ACC112 (cell line): ENCODE results near the gene ARID3A.
"Not testable (repeated sequence)": the region's sequence is repeated elsewhere in the genome, so short reads cannot be mapped to it uniquely, and the experiment has no call there.

Experiments
- H2AFZ ChIP-seq: fragments of 200-600 bp; sonication (generic); one replicate; pipeline ENCODE4 v1.6.0; 2017; ENCODE audit warnings: antibody characterized with exemption, low read length; ENCODE audit not compliant: unreplicated experiment
- H3K27ac ChIP-seq: fragments of 200-600 bp; sonication (generic); 2 replicates; pipeline ENCODE4 v1.5.1; 2014; ENCODE audit warnings: low read depth, mild to moderate bottlenecking, antibody characterized with exemption, low read length, moderate library complexity
- H3K27me3 ChIP-seq: fragments of 200-600 bp; sonication (generic); 2 replicates; pipeline ENCODE4 v1.6.1; 2014; ENCODE audit warnings: mild to moderate bottlenecking, antibody characterized with exemption, low read length, moderate library complexity, mixed read lengths; ENCODE audit not compliant: insufficient read depth
- H3K36me3 ChIP-seq: fragments of 200-600 bp; sonication (generic); 2 replicates; pipeline ENCODE4 v1.6.1; 2016; ENCODE audit warnings: mild to moderate bottlenecking, antibody characterized with exemption, low read length, moderate library complexity, mixed read lengths; ENCODE audit not compliant: insufficient read depth
- H3K4me1 ChIP-seq: fragments of 200-600 bp; sonication (generic); one replicate; pipeline ENCODE4 v1.6.1; 2016; ENCODE audit warnings: low read length, mixed read lengths; ENCODE audit not compliant: insufficient read depth, unreplicated experiment, control insufficient read depth
- H3K4me3 ChIP-seq: fragments of 200-600 bp; sonication (generic); 2 replicates; pipeline ENCODE4 v1.5.1; 2014; ENCODE audit warnings: mild to moderate bottlenecking, low read depth, low read length
- H3K79me2 ChIP-seq: fragments of 200-600 bp; sonication (generic); one replicate; pipeline ENCODE4 v1.6.0; 2016; ENCODE audit warnings: low read length; ENCODE audit not compliant: control insufficient read depth, unreplicated experiment, insufficient read depth

The ARID3A gene

DNA sequence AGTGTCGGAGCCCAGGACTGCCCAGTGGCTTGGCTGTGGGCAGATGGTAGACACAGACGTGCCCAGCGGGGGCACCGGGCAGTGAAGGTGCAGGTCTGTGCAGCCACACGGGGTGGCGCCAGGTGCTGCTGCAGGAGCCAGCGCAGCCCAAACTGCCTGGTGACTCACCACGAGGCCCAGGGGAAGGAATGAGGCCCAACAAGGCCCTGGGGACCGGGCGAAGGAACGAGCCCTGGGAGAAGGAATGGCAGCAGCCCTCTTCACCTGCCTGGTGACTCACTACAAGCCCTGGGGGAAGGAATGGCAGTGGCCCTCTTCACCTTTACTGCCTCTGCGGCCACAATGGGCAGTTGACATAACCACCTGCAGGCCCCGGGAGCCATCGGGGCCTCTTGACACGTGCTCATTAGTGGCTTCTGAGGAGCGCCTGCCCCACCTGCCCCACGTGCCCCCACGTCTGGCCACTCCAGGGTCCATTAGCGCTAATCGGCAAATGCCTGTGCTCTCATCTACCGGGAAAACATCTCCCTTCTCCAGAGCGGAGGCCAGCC, 42.1 kb upstream of the ARID3A start:
- no peak overlapping the region for H3K27ac ChIP-seq
- peaks cover 5% of the 10 kb centered on the region; the same call in 1 of the 2 replicates for H3K36me3 ChIP-seq
- no peaks in the 10 kb centered on the region for H3K4me1 ChIP-seq
- H3K4me3 ChIP-seq, result no peak overlapping the region
- no peaks in the 10 kb centered on the region for H3K79me2 ChIP-seq
- no peak overlapping the region for H2AFZ ChIP-seq
- no peaks in the 10 kb centered on the region for H3K27me3 ChIP-seq

DNA sequence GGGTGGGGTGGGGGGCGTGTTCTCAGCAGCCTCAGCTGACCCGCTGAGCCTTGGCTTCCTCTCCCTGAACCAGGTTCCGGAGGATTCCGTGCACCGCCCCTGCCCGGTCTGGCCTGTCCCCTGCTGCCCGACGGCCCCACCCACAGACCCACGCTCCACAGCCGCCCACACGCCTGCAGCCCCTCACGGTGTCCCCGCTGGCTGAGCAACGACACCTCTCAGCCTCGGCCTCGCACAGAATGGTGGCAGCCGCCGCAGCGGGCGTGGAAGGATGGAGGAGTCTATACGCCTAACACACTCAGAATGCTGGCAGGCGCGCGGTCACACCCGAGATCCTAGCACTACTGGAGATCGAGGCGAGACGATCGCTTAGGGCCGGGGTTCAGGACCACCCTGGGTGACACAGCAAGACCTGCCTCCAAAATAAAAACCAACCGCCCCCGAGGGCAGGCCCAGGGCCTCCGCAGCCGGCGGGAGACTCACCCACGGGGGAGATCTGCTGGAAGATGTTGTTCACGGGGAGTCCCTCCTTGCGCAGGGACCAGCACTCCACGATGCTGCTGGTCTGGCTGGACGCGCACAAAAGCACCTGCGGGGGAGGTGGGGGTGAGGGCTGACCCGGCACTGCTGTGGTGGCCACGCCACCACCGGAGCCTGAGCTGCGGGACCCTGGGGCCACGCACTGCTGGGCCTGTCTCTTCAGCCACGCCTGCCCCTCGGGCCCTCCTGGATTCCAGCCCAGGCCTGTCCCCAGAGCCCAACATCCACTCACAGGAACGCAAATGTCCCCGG, 41.2 kb upstream of the ARID3A start:
- H2AFZ ChIP-seq, result no peak overlapping the region
- no peak overlapping the region for H3K27ac ChIP-seq
- H3K4me3 ChIP-seq, result no peak overlapping the region
- H3K36me3 ChIP-seq, result peaks cover 5% of the 10 kb centered on the region; the same call in 1 of the 2 replicates
- no peaks in the 10 kb centered on the region for H3K79me2 ChIP-seq
- H3K27me3 ChIP-seq, result no peaks in the 10 kb centered on the region
- H3K4me1 ChIP-seq, result no peaks in the 10 kb centered on the region

DNA sequence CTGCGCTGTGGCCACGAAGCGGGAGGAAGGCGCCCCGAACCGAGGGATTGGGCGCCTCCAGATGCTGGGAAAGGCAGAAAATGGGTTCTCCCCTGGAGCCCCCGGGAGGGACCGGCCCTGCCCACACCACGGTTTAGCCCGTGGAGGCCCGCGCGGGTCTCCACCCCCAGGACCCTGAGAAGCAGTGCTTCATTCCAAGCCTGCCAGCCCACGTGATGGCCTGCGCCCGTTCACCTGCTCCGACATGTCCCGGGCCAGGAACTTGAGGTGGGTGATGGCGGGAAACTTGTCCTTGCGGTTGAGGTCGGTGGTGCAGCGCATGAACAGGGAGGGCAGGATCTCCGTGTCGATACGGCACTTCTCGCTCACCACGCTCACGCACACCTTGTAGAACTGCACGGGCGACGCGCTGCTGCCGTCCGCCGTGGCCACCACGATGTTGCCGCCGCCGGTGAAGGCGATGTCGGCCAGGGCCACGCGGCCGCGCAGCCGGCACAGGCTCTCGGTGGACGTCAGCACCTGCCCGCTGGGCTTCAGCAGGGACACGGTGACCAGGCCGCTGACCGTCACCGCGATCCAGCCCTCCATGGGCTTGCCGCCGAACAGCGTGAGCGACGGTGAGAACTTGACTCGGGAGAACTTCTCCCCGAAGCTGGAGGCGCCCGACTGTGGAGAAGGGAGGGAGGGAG, 40.2 kb upstream of the ARID3A start:
- no peak overlapping the region for H3K4me3 ChIP-seq
- H3K27me3 ChIP-seq, result no peaks in the 10 kb centered on the region
- no peak overlapping the region for H2AFZ ChIP-seq
- H3K27ac ChIP-seq, result no peak overlapping the region
- no peaks in the 10 kb centered on the region for H3K4me1 ChIP-seq
- H3K79me2 ChIP-seq, result no peaks in the 10 kb centered on the region
- peaks cover 5% of the 10 kb centered on the region; the same call in 1 of the 2 replicates for H3K36me3 ChIP-seq

DNA sequence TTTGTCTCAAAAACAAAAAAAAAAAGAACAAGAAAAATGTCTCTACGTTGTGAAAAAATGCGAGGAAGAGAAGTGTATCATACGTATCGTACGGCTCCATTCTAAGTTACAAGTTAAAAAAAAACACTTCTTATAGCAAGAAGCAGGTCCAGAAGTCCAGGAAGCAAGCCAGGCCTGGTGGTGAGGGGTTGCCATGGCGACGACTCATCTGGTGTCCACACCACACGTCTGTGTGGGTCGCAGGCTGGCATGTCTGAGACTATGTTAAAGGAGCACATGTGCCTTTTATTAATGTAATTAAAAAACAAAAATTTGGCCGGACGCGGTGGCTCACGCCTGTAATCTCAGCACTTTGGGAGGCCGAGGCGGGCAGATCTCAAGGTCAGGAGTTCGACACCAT, 38.8 kb upstream of the ARID3A start:
- Histone ChIP-seq H2AFZ (no peak overlapping the region), H3K4me1 (no peaks in the 10 kb centered on the region), H3K4me3 (no peak overlapping the region), H3K36me3 (no peaks in the 10 kb centered on the region), H3K27me3 (no peaks in the 10 kb centered on the region), H3K79me2 (peaks cover 2% of the 10 kb centered on the region), H3K27ac (no peak overlapping the region)

DNA sequence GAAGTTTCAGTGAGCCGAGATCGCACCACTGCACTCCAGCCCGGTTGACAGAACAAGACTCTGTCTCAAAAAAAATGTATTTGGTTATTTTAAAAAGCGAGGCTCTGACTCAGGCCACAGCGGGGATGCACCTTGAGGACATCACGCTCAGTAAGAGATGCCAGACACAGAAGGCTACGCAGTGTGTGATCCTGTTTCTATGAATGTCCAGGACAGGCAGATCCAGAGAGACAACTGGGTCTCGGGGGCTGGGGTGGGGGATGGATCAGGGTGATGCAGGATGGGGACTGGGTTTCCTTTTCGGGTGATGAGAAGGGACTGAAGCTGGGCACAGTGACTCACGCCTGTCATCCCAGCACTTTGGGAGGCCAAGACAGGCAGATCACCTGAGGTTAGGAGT, 38.2 kb upstream of the ARID3A start:
- Histone ChIP-seq H2AFZ (no peak overlapping the region), H3K4me3 (no peak overlapping the region), H3K27me3 (no peaks in the 10 kb centered on the region), H3K36me3 (no peaks in the 10 kb centered on the region), H3K27ac (no peak overlapping the region), H3K4me1 (no peaks in the 10 kb centered on the region), H3K79me2 (peaks cover 7% of the 10 kb centered on the region)

DNA sequence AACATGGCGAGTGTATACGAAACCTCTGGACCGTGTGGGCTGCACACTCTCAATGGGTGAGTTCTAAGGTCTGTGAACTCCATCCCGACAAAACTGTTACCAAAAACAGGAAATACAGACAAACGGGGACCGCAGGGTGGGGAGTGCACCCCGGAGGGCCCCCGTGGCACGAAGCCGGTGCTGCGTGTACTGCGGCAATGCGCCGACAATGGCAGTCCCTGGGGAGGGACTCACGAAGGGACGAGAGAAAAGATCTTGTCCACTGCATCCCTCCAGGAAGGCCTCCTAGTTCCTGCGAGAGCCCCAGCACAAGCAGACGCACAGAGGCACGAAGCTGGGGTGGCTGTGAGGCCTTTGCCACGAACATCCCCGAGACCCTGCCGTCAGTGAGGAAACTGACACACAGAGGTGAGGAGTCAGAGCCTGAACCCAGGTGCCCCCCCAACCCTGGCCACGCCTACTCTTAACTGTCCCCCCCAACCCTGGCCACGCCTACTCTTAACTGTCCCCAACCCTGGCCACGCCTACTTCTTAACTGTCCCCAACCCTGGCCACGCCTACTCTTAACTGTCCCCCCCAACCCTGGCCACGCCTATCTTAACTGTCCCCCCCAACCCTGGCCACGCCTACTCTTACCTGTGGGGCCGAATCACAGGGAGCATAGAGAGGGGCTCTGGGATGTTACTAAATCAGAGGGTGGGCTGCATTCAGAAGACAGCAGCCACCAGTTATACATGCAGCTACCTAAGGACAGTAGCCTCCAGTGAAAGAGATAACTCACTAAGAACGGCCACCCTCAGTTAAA, 37.1 kb upstream of the ARID3A start:
- no peaks in the 10 kb centered on the region for H3K4me1 ChIP-seq
- H3K79me2 ChIP-seq, result peaks cover 7% of the 10 kb centered on the region
- H2AFZ ChIP-seq, result no peak overlapping the region
- no peaks in the 10 kb centered on the region for H3K27me3 ChIP-seq
- H3K4me3 ChIP-seq, result no peak overlapping the region
- H3K36me3 ChIP-seq, result no peaks in the 10 kb centered on the region
- H3K27ac ChIP-seq, result no peak overlapping the region

DNA sequence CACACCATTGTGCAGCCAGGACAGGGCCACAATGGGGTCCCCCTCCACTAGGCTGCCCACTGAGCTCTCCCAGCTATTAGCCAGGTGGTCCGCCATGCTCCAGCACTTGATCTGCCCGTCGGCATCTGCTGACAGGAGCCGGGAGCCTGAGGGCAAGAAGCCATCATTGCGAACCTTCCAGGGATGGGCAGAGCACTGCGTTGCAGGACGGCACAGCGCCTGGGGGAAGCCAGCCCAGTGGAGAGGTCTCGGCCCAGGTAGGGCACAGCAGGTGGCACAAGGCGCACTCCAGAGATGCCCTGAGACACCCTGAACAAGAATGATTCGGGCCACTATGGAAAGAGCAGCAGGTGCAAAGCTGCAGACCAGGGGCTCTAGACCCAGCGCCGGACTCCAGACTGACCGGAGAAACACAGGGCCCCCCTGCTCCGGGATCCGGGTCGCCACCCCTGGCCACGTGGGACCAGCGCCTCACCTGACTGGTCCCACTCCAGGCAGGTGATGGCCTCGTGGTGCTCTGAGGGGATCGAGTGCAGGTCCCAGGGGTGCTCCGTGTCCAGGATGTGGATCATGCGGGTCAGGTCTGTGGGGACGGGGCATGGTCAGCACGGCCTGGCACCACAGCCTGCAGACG, 36.1 kb upstream of the ARID3A start:
- Histone ChIP-seq H3K36me3 (no peaks in the 10 kb centered on the region), H2AFZ (no peak overlapping the region), H3K79me2 (peaks cover 7% of the 10 kb centered on the region), H3K27me3 (no peaks in the 10 kb centered on the region), H3K27ac (no peak overlapping the region), H3K4me1 (no peaks in the 10 kb centered on the region), H3K4me3 (no peak overlapping the region)

DNA sequence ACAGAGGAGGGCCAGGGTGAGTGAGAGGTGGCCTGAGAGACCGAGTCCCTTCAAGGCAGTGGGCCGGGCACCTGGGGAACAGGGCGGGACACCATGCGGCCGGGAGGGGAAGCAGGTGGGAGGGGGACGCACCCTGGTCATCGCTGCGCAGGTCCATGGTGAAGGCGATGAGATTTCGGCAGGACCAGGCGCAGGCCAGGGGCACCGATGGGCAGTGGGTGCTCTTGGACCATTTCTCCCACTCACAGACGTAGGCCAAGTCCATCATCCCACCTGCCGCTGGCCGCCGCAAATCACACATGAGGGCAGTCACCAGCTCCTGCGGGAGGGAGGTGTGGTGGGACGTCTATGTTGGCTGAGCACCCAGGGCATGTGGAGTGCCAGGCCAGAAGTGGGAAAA, 35.0 kb upstream of the ARID3A start:
- no peak overlapping the region for H3K27ac ChIP-seq
- H3K4me3 ChIP-seq, result no peak overlapping the region
- H3K36me3 ChIP-seq, result no peaks in the 10 kb centered on the region
- peaks cover 7% of the 10 kb centered on the region for H3K79me2 ChIP-seq
- no peaks in the 10 kb centered on the region for H3K27me3 ChIP-seq
- no peaks in the 10 kb centered on the region for H3K4me1 ChIP-seq
- H2AFZ ChIP-seq, result no peak overlapping the region

DNA sequence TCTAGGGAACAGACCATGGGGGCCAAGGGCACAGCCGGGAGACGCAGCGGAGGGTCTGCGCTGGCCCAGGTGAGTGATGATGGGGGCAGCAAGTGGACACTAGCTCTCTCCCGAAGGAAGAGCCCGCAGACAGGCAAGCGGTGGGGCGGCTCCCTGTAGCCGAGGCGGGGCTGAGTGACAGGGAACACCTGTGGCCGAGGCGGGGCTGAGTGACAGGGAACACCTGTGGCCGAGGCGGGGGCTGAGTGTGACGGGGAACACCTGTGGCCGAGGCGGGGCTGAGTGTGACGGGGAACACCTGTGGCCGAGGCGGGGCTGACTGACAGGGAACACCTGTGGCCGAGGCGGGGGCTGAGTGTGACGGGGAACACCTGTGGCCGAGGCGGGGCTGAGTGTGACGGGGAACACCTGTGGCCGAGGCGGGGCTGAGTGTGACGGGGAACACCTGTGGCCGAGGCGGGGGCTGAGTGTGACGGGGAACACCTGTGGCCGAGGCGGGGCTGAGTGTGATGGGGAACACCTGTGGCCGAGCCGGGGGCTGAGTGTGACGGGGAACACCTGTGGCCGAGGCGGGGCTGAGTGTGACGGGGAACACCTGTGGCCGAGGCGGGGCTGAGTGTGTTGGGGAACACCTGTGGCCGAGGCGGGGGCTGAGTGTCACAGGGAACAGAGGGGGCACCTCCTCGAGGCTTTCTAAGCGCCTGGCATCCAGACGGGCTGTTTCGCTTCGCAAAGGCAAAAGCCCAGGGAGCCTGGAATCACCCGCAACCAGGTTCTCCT, 34.2 kb upstream of the ARID3A start:
- H3K79me2 ChIP-seq, H3K27ac ChIP-seq, H2AFZ ChIP-seq, H3K4me1 ChIP-seq, H3K27me3 ChIP-seq, H3K36me3 ChIP-seq: not testable (repeated sequence)
- H3K4me3 ChIP-seq, result peak overlapping the region; percentile 92
